Left lung (tissue), 10 donors: ENCODE measurements around the gene F12. TPM values are rescaled to one million over a fixed set of nuclear protein-coding genes. Genes with fewer than 3 reads are reported as not detected.

Experiments used
- ATAC-seq: fragments of 200-7000 bp; cut with Tn5 transposase; one replicate; pipeline ENCODE4 v1.9.1; 2020; ENCODE audit warnings: moderate library complexity
- DNase-seq, 4 donors: peaks; one replicate each; pipeline ENCODE4 v3.0.0-alpha.2; 2013 to 2020
- H3K27ac ChIP-seq, 2 donors: fragments of 200-600 bp; sonication (generic) in 1 of 2; one replicate each; pipeline versions ENCODE4 v1.5.0 to v1.8.0; 2020 to 2021
- H3K27me3 ChIP-seq, 2 donors: fragments of 200-600 bp; sonication (generic) in 1 of 2; one replicate each; pipeline versions ENCODE4 v1.5.0 to v1.8.0; 2020 to 2021
- H3K36me3 ChIP-seq, 2 donors: fragments of 200-600 bp; sonication (generic) in 1 of 2; one replicate each; pipeline versions ENCODE4 v1.5.0 to v1.8.0; 2020 to 2021
- H3K4me1 ChIP-seq, 2 donors: fragments of 200-600 bp; one replicate each; pipeline ENCODE4 v1.8.0; 2021
- H3K4me3 ChIP-seq, 2 donors: fragments of 200-600 bp; sonication (generic) in 1 of 2; one replicate each; pipeline versions ENCODE4 v1.5.0 to v1.8.0; 2020 to 2021; ENCODE audit warnings: mild to moderate bottlenecking in 1 of 2
- H3K9me3 ChIP-seq, 2 donors: fragments of 200-600 bp; sonication (generic) in 1 of 2; one replicate each; pipeline versions ENCODE4 v1.5.0 to v1.8.0; 2020 to 2021
- CTCF ChIP-seq, 2 donors: fragments of 200-600 bp; sonication (generic) in 1 of 2; IDR thresholded peaks; one replicate each; pipeline versions ENCODE4 v1.5.0 to v1.8.0; 2021; ENCODE audit warnings: antibody characterized with exemption in 2 of 2
- intact Hi-C, 2 donors: fragments of 100-400 bp; cut with DNase I; formaldehyde crosslinking; loops; one replicate each; pipeline versions ENCODE4 v1.11.2 to v1.14.2; 2022
- polyA plus RNA-seq, 6 donors: library from polyadenylated mRNA; unstranded; fragments of 120-200 nt; gene quantifications; one replicate each; pipeline ENCODE4 v1.2.1, GENCODE V29; 2013; ENCODE audit not compliant: insufficient read length in 6 of 6
- total RNA-seq, 2 donors: library from RNA; stranded (reverse); fragmentation: NEBNext Ultra II Directional; extraction: Animal tissue kit (Norgen Biotek cat#: 25700); gene quantifications; one replicate each; pipeline ENCODE4 v1.2.1, GENCODE V29; 2021
- donor health status: DM: no; HTN: yes; CAD: no.
- donor health status: DM: no; HTN: no; CAD: no.

Gene F12
- total and polyA plus RNA-seq, 8 donors = 0.20 to 1.1 (median 0.35) TPM; not detected in 1

- peaks cover 14 to 39% of the 10 kb centered on the region in 2 donors for H3K4me1 ChIP-seq
- peaks cover 0 to 28% of the 10 kb centered on the region in 2 donors for H3K27me3 ChIP-seq
- no peaks in the 10 kb centered on the region for H3K9me3 ChIP-seq
- H3K27ac ChIP-seq = no peak overlapping the region
- no peak for TF ChIP-seq CTCF (IDR thresholded peaks at IDR 0.05)
- no peak overlapping the region for H3K4me3 ChIP-seq
- intact Hi-C loops = no loop called here
- ATAC-seq (no peak), DNase-seq (no peak)
- no peaks in the 10 kb centered on the region for H3K36me3 ChIP-seq
Observed at GRCh38 chr5:177388521-177389052, 20.8 kb downstream of the F12 start.

- Histone ChIP-seq H3K27ac (no peak overlapping the region), H3K36me3 (no peaks in the 10 kb centered on the region), H3K27me3 (peaks cover 0 to 40% of the 10 kb centered on the region in 2 donors), H3K4me3 (no peak overlapping the region), H3K9me3 (no peaks in the 10 kb centered on the region), H3K4me1 (peaks cover 14 to 34% of the 10 kb centered on the region in 2 donors)
- intact Hi-C loops = no loop called here
- DNase-seq = no peak
- no peak for TF ChIP-seq CTCF (IDR thresholded peaks at IDR 0.05)
- no peak for ATAC-seq
Observed at GRCh38 chr5:177387405-177387804, 22.0 kb downstream of the F12 start.

- no peak overlapping the region for H3K27ac ChIP-seq
- intact Hi-C loops = no loop called here
- no peaks in the 10 kb centered on the region for H3K9me3 ChIP-seq
- H3K27me3 ChIP-seq = peaks cover 0 to 46% of the 10 kb centered on the region in 2 donors
- ATAC-seq (no peak), DNase-seq (no peak)
- no peak overlapping the region for H3K4me3 ChIP-seq
- no peaks in the 10 kb centered on the region for H3K36me3 ChIP-seq
- no peak for TF ChIP-seq CTCF (IDR thresholded peaks at IDR 0.05)
- peaks cover 14 to 34% of the 10 kb centered on the region in 2 donors for H3K4me1 ChIP-seq
Observed at GRCh38 chr5:177386542-177386941, 22.8 kb downstream of the F12 start.

- peaks cover 14 to 32% of the 10 kb centered on the region in 2 donors for H3K4me1 ChIP-seq
- H3K9me3 ChIP-seq = no peaks in the 10 kb centered on the region
- H3K4me3 ChIP-seq = no peak overlapping the region
- no peaks in the 10 kb centered on the region for H3K36me3 ChIP-seq
- ATAC-seq (no peak), DNase-seq (no peak)
- H3K27ac ChIP-seq = no peak overlapping the region
- peaks cover 0 to 54% of the 10 kb centered on the region in 2 donors for H3K27me3 ChIP-seq
- intact Hi-C loops = no loop called here
- TF ChIP-seq CTCF (IDR thresholded peaks at IDR 0.05) = no peak
Observed at GRCh38 chr5:177385720-177386119, 23.6 kb downstream of the F12 start.

GRCh38 chr5:177384134-177384533 is 25.2 kb downstream of the F12 start, which contains the start of gene SLC34A1:
TSS of gene SLC34A1 (plus strand) at chr5:177384434. CDS start at chr5:177385742, 1,308 bp downstream.
- peaks cover 0 to 16% of the 10 kb centered on the region in 2 donors for H3K4me1 ChIP-seq
- no peak for ATAC-seq
- H3K27ac ChIP-seq = no peak within 1 kb of the TSS
- no peak within 1 kb of the TSS for H3K4me3 ChIP-seq
- TF ChIP-seq CTCF (IDR thresholded peaks at IDR 0.05) = no peak
- intact Hi-C loops = no loop called here
- DNase-seq = no peak
- H3K9me3 ChIP-seq = no peaks in the 10 kb centered on the region
- no peaks in the 10 kb centered on the region for H3K36me3 ChIP-seq
- H3K27me3 ChIP-seq = peaks cover 0 to 59% of the 10 kb centered on the region in 2 donors
